Measurements from ENCODE around the gene LHX6.

GRCh38 chr9:122246666-122247065, 17.9 kb upstream of the LHX6 start:
- TF ChIP-seq GATA2 (IDR thresholded peaks at IDR 0.05; ENCODE audit: low read depth, low read length) (no peak), GATA3 (IDR thresholded peaks at IDR 0.05; ENCODE audit: low read depth, low read length) (no peak)

Measured in SH-SY5Y (cell line).